Measurements from ENCODE around the gene ZEB2.

The ZEB2 gene

GRCh38 chr2:144495227-144496091 is 24.5 kb downstream of the ZEB2 start:
- DNase-seq (ENCODE audit: low spot score) = no peak

GRCh38 chr2:144493027-144493809 is 26.7 kb downstream of the ZEB2 start:
- no peak for DNase-seq (ENCODE audit: low spot score)

GRCh38 chr2:144490857-144491256 is 29.1 kb downstream of the ZEB2 start:
- no peak for DNase-seq (ENCODE audit: low spot score)

DNA sequence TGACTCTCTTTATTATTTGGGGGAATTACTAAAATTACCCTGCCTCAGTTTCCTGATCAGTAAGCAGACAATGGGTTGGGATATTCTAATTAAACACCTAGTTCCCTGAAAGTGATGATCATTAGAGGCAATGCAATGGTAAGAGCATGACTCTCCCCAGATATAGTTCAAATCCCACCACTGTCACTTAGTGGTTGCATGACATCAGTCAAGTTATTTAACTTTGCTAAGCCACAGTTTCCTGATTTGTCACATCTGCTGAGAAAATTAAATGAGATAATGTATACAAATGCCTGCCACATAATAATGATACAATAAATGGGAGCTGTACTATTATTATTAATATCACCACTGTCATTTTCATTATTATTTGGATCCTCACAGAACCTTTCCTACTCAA is 29.9 kb downstream of the ZEB2 start:
- DNase-seq (ENCODE audit: low spot score) = no peak

DNA sequence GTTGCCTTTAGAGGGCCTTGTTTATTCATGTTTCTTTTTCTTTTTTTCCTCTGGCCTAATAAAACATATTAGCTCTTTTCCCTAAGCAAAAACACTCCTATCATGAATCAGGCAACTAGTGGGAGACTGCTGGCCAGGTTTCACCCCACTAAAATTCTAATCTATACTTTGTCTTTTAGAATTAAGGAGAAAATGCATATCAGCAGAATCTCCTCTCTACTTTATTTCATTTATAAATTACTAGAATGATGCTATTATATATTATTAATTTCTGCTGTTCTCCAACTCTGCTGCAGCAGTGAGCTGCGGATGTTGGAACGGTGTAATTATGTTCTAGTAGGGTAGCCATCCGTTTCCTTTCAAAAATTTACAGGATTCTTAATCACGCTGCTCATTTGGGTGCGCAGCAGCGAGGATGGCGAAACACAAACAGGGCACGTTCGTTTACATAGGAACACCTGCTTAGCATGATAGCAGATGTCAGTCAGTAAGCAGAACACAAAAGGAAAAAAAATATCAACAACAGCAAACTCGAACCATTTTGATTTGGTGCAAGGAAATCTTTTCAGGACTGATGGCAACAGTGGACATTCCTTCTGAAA is 30.5 kb downstream of the ZEB2 start:
- DNase-seq (ENCODE audit: low spot score) = no peak

GRCh38 chr2:144484201-144484948 is 35.5 kb downstream of the ZEB2 start:
- no peak for DNase-seq (ENCODE audit: low spot score)

GRCh38 chr2:144481666-144482065 is 38.3 kb downstream of the ZEB2 start:
- DNase-seq (ENCODE audit: low spot score) = no peak

DNA sequence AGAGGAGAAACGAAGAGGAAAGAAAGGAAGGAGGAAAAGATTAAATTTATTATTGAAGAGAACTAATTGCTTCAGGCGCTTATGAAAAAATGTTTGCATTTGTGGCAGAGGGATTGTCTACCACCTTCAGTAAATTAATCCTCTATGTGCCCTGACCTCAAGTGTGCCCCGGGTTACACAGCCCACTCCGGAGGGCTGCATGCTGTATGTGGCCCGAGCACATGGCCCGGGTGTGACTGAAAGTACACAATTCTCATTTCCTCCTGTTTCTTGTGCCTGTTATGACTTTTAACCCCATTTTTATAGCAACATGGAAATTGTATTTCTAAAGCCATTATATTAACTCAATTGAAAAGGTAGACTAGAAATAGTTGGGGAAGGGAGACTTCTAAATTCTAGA is 38.8 kb downstream of the ZEB2 start:
- DNase-seq (ENCODE audit: low spot score) = no peak

DNA sequence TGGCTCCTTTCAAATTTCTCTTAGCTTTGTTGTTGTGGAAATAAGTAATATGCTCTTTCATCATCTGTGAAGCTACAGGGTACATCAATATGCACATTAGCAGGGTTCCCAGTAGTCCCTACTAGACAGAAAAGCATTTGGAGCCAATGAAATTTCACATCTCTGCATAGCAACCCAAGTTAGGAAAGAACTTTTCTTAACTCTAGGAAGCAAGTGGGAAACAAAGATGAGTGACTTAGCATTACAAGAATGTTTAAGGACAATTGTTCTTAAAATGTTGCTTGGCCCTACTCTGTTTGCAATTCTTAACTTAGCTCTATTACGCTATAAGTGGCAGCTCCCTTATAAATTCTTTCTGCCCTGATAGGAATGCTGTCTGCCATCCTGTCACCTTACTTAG is 39.6 kb downstream of the ZEB2 start:
- no peak for DNase-seq (ENCODE audit: low spot score)

- DNase-seq (ENCODE audit: low spot score) = no peak
Observed at GRCh38 chr2:144479659-144480058, 40.3 kb downstream of the ZEB2 start.

- no peak for DNase-seq (ENCODE audit: low spot score)
Observed at GRCh38 chr2:144479138-144479537, 40.8 kb downstream of the ZEB2 start.

- DNase-seq (ENCODE audit: low spot score) = no peak
Observed at GRCh38 chr2:144477957-144478311, 42.0 kb downstream of the ZEB2 start.

- DNase-seq (ENCODE audit: low spot score) = no peak
Observed at GRCh38 chr2:144477281-144477956, 42.5 kb downstream of the ZEB2 start.

DNA sequence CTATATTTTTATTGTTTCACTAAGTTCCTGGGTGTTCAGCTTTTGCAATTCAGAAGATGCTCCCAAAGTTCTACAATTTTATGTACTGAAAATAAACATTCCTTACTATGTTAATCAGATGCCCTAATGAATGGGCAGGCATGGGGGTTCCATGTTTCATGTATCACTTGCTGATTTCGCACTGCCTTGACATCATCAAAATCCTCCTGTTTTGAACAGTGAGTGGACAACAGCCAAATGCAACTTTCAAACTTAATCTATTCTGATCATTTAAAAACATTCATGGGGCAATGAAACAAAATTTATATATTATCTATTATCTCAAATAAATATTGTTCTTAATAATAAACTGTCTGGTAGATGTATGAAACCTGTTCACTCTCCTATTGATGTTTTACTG is 43.2 kb downstream of the ZEB2 start:
- no peak for DNase-seq (ENCODE audit: low spot score)

DNA sequence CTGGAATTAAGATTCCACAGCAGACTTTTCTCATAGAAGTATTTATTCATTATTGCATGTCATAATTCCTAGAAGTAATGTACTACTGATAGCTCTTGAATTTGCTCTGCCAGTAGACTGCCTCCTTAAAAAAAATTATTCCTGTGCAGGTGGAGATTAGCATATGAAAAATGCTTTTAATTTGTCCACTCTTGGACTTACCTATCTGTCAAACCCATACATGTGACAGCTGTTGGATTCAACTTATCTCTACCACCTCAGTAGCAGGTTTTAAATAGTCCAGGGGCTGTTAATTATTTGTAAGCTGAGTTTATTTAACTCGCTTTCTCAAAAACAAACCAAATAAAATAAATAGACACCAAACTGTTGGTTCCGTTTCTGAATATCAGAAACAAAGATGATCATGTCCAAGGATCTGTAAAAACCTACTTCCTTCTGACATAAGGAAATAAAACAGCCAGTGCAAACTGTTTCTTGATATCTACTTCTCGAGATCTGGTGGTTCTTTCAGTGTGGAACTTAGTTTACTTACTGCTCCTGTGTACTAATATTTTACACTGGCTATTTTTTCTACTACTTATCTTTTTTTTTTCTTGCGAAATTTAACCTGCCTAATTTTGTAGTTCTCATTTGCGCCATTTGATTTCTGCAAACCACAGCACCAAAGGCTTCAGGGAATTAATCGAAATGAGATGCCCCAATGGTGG is 44.2 kb downstream of the ZEB2 start:
- no peak for DNase-seq (ENCODE audit: low spot score)

GRCh38 chr2:144475044-144475443 is 44.9 kb downstream of the ZEB2 start:
- DNase-seq (ENCODE audit: low spot score) = no peak

DNA sequence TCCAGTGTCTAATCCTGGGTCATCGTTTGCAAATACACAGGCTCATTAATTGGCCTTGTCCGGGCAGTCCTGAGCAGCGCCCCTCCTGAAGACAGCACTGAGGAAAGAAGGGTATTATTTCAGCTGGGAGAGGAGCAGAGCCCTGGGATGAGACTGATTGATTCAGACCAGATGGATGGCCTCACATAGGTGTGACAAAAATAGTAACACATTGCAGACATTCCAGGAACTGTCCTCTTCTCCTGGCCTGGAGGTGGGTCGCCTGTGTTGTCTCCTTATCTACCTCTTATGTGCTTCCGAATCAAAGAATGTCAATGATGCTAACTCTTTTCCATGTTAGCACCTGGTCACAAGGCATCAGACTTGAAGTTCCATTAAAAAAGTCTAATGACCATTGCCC is 45.9 kb downstream of the ZEB2 start:
- DNase-seq (ENCODE audit: low spot score) = no peak

GRCh38 chr2:144472911-144473310 is 47.0 kb downstream of the ZEB2 start:
- DNase-seq (ENCODE audit: low spot score) = no peak

- DNase-seq (ENCODE audit: low spot score) = no peak
Observed at GRCh38 chr2:144472046-144472412, 47.9 kb downstream of the ZEB2 start.

- no peak for DNase-seq (ENCODE audit: low spot score)
Observed at GRCh38 chr2:144471305-144472045, 48.4 kb downstream of the ZEB2 start.

Data from LoVo (cell line).